Uterus (tissue), 2 donors: ENCODE data around the gene CYB561.

Source experiments
- POLR2A ChIP-seq, 2 donors: fragments of 450-650 bp; IDR thresholded peaks; one replicate each; pipeline ENCODE4 v1.6.1; 2016; ENCODE audit warnings: antibody characterized with exemption in 2 of 2, mild to moderate bottlenecking in 1 of 2, moderate library complexity in 1 of 2
- TF ChIP-seq, protein P1 (sequence below), 4 experiments: fragments of 200-600 bp in 2 of 4; fragments of 450-650 bp in 2 of 4; sonication (generic) in 2 of 4; IDR thresholded peaks; one replicate each; pipeline ENCODE4 v1.5.1; 2016 to 2019; ENCODE audit warnings: antibody characterized with exemption in 4 of 4, mild to moderate bottlenecking in 2 of 4, moderate library complexity in 1 of 4

DNA sequence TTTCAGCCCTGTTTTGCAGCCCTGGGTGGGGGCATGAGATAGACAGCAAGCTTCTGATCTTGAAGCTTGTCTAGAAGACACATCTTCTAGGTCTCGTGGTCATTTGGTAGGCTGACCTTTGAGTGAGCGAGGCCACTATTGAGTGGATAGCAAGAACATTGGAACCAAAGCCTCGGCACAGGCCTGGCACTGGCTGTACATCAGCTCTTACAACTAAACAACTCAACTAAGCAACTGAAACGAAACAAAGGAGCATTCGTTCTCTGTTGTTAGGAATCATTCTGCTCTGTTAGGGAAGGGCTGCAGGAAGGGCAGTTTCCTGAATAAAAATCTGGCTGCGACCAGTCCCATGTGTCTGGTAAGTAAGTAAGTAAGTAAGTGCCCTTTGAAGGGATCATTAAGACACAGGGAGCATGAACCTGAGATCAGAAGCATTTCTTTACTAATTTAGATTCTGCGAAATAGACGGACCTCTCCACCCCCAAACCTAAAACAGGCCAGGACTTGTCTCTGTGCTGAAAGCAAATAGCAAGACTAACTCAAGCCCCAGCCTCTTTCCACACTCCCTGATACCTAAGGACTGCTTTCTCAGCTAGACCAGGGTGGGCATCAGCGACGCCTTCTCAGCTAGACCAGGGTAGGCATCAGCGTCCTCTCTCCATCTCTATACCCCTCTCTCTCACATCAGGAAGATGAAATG, 22.7 kb downstream of the CYB561 start:
- no peak for TF ChIP-seq POLR2A (IDR thresholded peaks at IDR 0.05)
- TF ChIP-seq, protein P1, sequence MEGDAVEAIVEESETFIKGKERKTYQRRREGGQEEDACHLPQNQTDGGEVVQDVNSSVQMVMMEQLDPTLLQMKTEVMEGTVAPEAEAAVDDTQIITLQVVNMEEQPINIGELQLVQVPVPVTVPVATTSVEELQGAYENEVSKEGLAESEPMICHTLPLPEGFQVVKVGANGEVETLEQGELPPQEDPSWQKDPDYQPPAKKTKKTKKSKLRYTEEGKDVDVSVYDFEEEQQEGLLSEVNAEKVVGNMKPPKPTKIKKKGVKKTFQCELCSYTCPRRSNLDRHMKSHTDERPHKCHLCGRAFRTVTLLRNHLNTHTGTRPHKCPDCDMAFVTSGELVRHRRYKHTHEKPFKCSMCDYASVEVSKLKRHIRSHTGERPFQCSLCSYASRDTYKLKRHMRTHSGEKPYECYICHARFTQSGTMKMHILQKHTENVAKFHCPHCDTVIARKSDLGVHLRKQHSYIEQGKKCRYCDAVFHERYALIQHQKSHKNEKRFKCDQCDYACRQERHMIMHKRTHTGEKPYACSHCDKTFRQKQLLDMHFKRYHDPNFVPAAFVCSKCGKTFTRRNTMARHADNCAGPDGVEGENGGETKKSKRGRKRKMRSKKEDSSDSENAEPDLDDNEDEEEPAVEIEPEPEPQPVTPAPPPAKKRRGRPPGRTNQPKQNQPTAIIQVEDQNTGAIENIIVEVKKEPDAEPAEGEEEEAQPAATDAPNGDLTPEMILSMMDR (IDR thresholded peaks at IDR 0.05), result no peak
